Measurements from ENCODE around the gene DENND10. TPM values are rescaled to one million over a fixed set of nuclear protein-coding genes. Genes with fewer than 3 reads are reported as not detected.

The DENND10 gene, protein sequence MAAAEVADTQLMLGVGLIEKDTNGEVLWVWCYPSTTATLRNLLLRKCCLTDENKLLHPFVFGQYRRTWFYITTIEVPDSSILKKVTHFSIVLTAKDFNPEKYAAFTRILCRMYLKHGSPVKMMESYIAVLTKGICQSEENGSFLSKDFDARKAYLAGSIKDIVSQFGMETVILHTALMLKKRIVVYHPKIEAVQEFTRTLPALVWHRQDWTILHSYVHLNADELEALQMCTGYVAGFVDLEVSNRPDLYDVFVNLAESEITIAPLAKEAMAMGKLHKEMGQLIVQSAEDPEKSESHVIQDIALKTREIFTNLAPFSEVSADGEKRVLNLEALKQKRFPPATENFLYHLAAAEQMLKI
- total RNA-seq = 48.5 TPM

- DNase-seq (ENCODE audit: low read depth in 2 of 3, low spot score in 2 of 3) = peak; percentile 63 to 79 (median 74)
Measured at GRCh38 chr10:119103903-119104653, at the start of gene DENND10. Gene DENND10 (plus strand): TSS chr10:119104113. CDS start chr10:119104143, 30 bp downstream.

DNA sequence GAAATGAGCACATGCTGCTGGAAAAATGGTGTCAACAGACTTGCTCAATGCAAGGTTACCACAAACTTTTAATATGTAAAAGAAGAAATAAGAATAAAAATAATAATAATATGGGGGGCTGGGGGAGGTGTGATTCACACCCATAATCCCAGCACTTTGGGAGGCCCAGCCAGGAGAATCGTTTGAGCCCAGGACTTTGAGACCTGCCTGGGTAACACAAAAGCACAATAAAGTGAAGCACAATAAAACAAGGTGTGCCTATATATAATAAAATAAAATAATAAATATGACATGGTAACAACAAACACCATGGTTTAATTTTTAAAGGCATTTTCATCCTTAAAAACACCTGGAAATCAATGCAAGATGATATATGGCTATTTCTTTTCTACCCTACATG lies 48.4 kb upstream of the DENND10 start:
- no peak for DNase-seq (ENCODE audit: low read depth in 2 of 3, low spot score in 2 of 3)

GRCh38 chr10:119058010-119058409 lies 45.9 kb upstream of the DENND10 start:
- no peak for DNase-seq (ENCODE audit: low read depth in 2 of 3, low spot score in 2 of 3)

DNA sequence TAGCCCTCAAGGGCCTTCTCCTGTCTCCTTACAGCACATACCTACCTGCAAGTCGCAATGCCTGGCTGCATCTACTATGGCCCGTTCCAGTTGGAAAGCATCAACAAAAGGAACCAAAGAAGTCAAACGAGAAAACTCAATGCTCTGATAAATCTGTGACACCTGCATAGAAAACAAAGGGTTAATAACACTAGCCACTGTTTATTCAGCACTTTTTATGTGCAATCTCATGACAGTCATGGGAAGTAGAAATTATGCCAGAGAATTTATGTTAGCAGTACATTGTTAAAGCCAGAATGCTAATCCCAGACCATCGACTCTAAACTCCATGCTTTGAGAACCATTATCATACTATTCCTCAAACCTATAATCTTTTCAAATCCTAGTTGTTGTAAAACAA lies 44.4 kb upstream of the DENND10 start:
- DNase-seq (ENCODE audit: low read depth in 2 of 3, low spot score in 2 of 3) = no peak

DNA sequence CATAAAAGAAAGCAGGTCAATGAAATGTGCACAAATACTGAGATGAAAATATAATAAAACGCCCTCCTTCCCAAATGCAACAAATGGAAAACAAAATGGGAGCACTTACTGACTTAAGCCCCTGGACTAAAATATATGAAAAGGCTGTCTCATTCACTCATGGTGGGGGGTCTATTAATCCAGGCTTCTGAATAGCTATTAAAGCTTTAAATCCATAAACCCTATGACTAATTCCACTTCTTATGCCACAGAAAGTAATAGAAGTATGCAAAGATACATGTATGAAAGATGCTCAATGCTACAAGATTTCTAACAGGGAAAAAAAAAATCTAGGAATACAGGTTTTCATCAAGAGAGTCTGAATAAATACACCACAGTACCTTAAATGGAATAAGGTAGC lies 43.8 kb upstream of the DENND10 start:
- no peak for DNase-seq (ENCODE audit: low read depth in 2 of 3, low spot score in 2 of 3)

DNA sequence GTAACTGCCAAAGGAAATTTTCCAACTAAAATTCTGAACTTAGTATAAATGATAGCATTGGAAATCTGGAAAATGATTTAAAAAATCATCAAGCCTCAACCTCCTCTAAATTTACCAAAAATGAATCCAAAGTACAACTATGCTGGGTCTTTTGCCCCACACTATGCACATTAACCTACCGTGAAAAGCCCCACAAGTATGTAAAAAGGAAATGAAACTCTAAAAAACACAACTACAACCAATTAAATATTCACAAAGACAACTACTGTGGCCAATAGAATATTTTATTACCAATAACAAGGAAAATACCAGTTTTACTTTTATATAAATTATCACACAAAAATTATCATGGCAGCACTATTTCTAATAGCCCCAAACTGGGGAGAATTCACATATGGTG lies 42.6 kb upstream of the DENND10 start:
- DNase-seq (ENCODE audit: low read depth in 2 of 3, low spot score in 2 of 3) = no peak

DNA sequence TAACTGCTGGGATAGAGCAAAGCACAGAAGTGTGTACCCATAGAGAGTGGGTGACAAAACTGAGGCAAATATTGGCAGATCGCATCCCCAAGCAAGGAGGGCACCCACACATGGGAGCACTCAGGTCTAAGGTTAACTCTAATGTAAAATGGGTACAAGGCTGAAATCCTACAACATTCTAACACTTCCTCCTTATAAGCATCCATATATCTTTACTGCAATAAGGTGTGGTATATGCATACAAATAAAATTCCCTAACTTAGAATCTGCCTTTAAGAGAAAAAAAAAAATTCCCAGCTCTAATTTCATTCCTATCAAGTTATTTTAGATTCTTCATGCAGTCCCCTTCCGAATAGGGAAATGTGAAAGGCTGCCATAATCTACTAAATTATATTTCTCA lies 42.0 kb upstream of the DENND10 start:
- DNase-seq (ENCODE audit: low read depth in 2 of 3, low spot score in 2 of 3) = no peak

- no peak for DNase-seq (ENCODE audit: low read depth in 2 of 3, low spot score in 2 of 3)
Measured at GRCh38 chr10:119070395-119071165, 33.3 kb upstream of the DENND10 start.

- no peak for DNase-seq (ENCODE audit: low read depth in 2 of 3, low spot score in 2 of 3)
Measured at GRCh38 chr10:119073584-119073983, 30.3 kb upstream of the DENND10 start.

GRCh38 chr10:119078422-119079179 lies 25.3 kb upstream of the DENND10 start:
- DNase-seq (ENCODE audit: low read depth in 2 of 3, low spot score in 2 of 3) = no peak

- peak in 2 of 3 donors; percentile 66 to 74 for DNase-seq (ENCODE audit: low read depth in 2 of 3, low spot score in 2 of 3)
Measured at GRCh38 chr10:119079599-119080520, 24.1 kb upstream of the DENND10 start.

DNA sequence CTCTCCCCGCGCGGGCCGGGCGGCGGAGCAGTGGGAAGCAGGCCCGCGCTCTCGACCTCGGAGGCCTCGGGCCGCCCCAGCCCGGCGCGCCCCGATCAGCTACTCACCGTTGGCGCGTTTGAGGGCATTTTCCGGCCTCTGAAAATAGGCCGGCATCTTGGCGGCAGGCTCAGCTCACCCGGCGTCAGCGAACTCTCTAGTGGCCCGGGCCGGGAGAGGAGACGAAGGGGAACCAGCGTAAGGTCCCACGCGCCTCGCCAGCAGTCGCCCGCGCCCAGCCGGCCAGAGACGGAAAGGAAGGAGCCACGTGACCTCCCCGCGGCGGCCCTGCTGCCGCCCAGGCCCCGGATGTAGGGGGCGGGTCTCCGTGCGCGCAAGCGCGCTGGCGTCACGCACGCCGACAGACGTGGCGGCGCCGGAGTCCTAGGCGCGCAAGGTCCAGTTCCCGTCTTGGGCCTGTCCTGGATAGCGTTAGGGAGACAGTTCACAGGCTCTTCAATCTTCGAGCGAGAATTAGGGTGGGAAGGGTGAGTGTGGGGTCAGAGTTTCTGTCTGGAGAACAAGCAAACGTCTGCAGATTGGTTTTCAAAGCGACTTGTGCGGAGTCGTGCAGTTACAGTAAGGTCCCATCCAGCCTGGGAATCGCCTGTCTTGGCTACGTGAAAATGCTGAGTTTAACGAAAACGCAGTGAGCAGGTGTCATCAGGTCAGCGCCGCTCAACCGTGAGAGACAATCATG lies 23.2 kb upstream of the DENND10 start, which contains the start of gene EIF3A:
TSS of gene EIF3A (minus strand) at position 297 of the 739 bp plus-strand sequence. CDS start at position 156, 141 bp downstream.
- peak; percentile 88 to 91 (median 91) for DNase-seq (ENCODE audit: low read depth in 2 of 3, low spot score in 2 of 3)

DNA sequence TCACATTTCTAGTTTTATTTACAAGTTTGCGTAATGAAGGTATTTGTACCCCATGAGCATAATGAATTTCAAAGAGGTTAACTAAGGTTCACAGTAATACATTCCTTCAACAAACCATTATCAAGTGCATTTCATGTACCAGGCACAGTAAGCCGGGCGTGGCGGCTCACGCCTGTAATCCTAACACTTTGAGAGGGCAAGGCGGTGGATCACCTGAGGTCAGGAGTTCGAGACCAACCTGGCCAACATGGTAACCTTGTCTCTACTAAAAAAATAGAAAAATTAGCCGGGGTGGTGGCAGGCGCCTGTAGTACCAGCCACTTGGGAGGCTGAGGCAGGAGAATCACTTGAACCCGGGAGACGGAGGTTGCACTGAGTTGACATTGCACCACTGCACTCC lies 19.0 kb upstream of the DENND10 start:
- DNase-seq (ENCODE audit: low read depth in 2 of 3, low spot score in 2 of 3) = no peak

GRCh38 chr10:119087271-119087882 lies 16.5 kb upstream of the DENND10 start:
- DNase-seq (ENCODE audit: low read depth in 2 of 3, low spot score in 2 of 3) = no peak

DNA sequence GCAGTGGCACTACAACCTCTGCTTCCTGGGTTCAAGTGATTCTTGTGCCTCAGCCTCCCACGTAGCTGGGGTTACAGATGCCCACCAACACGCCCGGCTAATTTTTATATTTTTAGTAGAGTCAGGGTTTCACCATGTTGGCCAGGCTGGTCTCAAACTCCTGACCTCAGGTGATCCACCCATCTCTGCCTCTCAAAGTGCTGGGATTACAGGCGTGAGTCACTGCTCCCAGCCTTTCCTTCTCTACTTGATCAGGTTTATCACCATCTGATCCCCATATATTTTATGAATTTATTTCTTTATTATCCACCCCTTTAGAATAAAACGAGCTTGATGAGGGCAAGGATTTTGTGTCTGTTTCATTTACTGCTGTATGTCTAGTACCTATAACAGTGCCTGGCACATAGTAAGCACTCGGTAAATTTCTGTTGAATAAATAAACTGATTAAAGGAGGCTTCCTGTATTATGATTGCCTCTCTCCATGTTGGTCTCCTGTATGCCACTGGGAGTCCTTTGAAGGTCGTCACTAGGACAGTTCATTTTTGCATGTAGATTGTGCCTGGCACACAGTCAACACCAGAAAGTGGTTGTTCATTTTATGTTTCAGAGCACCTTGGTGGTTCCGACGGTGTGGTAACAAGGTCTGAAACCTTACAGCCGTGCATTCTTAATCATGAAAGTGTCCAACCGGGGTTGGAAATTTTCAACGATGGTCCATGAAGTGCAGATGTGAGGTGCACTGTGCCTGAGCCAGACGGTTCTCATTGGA lies 13.7 kb upstream of the DENND10 start:
- no peak for DNase-seq (ENCODE audit: low read depth in 2 of 3, low spot score in 2 of 3)

DNA sequence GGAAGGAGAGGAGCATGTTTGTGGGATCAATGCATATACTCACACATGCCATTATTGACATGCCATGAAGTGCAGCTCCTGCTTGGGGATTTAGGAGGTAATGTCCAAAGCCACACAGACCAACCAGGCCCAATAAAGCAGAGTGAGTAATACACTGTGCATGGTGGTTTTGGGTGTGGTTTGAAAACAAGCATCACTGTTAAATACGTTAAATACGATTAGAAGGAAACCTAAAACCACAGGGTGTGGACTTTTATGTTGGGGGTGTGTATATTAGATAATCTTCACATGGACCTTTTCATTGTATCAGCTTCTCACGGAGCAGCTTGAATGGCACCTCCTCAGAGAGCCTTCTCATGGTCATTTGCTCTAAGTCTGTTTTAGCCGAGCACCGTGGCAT lies 12.9 kb upstream of the DENND10 start:
- DNase-seq (ENCODE audit: low read depth in 2 of 3, low spot score in 2 of 3) = peak; percentile 54 to 72 (median 69)

DNA sequence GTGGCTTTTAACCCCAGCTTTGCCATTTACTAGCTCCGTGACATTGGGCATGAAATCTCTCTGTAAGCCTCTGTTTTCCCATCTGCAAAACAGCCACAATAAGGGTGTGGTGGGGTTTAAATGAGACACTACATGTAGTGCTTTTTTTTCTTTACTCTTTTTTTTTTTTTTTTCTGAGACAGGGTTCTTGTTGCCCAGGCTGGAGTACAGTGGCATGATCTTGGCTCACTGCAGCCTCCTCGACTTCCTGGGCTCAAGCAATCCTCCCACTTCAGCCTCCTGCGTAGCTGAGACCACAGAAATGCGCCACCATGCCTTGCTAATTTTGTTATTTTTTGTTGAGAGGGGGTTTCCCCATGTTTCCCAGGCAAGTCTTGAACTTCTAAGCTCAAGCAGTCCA lies 8.3 kb upstream of the DENND10 start:
- no peak for DNase-seq (ENCODE audit: low read depth in 2 of 3, low spot score in 2 of 3)

Data from hematopoietic multipotent progenitor cell (in vitro differentiated cells).